Right lung (tissue), 5 donors: ENCODE results near the gene EGR2. TPM values are rescaled to one million over a fixed set of nuclear protein-coding genes. Genes with fewer than 3 reads are reported as not detected.

Source experiments
- DNase-seq, 2 donors: peaks; one replicate each; pipeline ENCODE4 v3.0.0-alpha.2; 2013
- polyA plus RNA-seq, 5 donors: library from polyadenylated mRNA; unstranded; fragments of 120-200 nt; gene quantifications; one replicate each; pipeline versions ENCODE4 v1.2.1 to v1.2.3, GENCODE V29; 2013; ENCODE audit warnings: inconsistent platforms in 1 of 5, low replicate concordance in 1 of 5; ENCODE audit not compliant: insufficient read length in 5 of 5, insufficient read depth in 1 of 5

The EGR2 gene
- polyA plus RNA-seq, 5 donors, result 0.85 to 5.0 (median 3.2) TPM

- no peak for DNase-seq
Observed at GRCh38 chr10:62818426-62819011, 2.4 kb upstream of the EGR2 start.

GRCh38 chr10:62817766-62818425 is 1.7 kb upstream of the EGR2 start:
- DNase-seq, result peak; percentile 64 to 75

DNA sequence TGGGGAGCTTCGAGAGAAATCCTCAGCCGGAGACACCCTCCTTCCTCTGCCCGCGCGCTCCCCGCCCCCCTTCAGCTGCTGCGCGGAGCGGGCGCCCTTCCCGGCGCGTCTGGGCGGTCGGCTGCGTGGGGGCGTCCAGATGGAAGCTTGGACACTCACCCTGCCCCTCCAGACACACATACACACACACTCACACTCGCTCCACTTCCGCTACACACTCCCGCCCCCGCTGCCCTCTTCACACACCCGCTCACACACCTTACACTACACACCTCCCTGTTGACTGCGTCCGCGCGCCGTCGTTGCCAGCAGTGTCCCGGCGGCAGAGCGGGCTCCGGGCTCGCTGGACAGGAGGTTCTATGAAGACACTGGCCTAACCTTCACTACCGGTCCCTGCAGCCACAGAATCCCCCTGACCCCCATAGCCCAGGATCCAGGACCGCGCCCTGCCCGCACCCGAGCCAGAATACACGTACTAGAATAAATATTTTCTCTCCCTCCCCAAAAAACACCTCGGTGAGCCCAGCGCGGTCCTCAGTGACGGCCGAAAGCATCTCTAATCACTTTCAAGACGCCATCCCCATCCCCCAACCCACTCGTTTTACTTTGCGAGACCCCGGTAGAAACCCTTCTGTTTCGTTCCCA is 1.1 kb upstream of the EGR2 start:
- peak in 1 of 2 donors; percentile 59 for DNase-seq

GRCh38 chr10:62816076-62816330 is 163 bp downstream of the EGR2 start:
- DNase-seq, result no peak

GRCh38 chr10:62815381-62816075 is 638 bp downstream of the EGR2 start:
- DNase-seq, result peak in 1 of 2 donors; percentile 42

DNA sequence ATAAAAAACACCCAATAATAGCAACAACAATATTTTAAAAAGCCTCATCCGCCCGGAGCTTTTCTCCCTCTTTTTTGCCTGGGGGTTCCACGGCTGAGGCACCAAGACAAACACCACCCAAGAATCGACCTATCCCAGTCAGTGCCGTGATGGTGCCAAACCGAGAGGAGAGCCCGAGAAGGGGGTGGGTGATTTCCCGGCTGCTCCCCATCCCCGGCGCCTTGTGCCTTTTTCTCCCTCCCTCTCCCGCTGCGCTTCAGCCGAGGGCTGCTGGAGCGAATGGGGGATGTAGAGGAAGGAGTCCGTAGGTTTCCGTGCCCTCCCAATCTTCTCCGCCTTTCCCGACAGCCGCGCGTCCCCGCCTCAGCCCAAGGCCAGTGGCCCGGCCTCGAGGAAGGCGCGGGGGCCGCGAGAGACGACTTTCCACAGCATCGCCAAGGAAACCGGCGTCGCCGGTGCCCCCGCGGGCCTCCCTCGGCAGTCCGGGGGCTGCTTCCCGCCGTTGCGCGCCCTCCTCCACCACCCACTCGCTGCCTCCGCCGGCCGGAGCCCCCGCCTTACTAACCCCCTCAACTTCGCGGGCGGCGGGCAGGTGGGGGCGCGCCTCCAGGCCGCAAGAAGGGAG is 1.3 kb downstream of the EGR2 start:
- no peak for DNase-seq

DNA sequence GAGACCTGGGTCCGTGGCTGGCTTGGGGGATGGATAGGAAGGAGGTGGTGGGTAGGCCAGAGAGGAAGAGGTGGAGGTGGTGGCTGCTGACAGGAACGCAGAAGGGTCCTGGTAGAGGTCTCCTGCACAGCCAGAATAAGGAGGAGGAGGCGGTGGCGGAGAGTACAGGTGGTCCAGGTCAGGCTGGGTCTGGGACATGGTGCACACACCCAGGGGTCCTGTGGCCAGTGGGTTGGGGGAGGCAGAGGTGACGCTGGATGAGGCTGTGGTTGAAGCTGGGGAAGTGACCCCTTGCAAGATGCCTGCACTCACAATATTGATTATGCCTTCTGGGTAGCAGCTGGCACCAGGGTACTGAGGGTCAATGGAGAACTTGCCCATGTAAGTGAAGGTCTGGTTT is 2.2 kb downstream of the EGR2 start:
- no peak for DNase-seq

- no peak for DNase-seq
Observed at GRCh38 chr10:62813453-62813852, 2.7 kb downstream of the EGR2 start.

DNA sequence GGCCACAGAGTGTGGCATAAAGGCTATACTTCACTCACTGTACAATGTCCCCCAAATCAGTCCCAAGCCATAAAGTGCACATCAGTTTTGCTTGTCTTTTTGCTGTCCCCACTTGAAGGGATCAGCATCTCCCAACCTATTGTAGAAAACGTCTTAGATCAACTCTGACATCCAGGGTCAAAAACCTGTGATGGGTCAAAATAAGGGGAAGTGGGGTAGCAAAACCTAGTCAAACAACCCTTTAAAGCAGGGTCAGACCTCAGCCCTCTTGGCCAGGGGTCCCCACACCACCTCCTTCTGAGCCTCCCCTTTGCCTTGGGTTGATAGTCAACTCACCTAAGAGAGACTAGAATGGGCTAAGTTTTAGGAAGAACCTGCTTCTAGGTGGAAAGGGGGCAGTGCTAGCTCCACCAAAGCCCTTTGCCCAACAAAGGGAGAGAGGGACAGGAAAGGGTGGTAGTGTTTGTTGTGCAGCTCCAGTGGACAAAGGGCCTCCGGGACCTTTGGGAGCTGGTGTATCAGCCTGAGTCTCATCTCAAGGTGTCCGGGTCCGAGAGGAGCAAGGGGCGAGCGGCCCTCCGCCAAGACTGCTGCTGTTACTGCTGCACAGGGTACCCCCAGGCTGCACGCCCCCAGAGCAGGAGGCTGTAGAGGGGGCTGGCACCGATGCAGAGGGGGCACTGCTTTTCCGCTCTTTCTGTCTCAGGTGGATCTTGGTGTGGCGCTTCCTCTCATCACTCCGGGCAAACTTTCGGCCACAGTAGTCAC is 3.3 kb downstream of the EGR2 start:
- no peak for DNase-seq

DNA sequence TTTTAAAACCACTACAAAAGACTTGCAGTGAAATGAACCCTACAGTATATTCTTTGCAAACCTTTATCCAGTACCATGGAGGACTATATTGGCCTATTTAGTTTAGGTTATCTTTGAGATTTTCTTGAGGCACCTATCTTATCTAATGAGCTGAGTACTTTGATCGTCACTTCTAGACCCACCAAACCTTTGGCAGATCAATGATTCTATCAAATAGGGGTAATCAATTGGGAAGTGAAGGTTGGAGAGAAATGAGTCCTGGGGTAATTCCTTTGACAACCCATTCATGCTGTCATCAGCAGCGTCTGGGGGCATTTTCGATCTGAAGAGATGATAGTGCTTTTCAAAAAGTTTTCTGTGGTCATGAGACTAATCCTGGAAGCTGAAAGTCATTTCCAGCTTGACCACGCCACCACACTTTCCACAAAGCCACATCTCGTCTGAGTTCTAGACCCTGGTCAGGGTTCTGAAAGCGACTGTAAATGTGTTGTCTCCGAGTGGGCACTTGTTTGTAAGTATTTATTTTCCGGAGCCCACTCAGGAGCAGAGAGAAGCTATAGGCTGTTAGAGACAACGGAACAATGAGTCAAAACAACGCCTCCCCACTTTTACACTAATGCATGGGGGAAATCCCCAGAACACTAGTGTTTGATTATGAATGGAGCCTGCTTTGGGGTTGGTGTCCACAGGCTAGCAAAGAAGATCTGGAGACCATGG is 4.8 kb downstream of the EGR2 start:
- no peak for DNase-seq

- DNase-seq, result no peak
Observed at GRCh38 chr10:62810156-62810902, 5.8 kb downstream of the EGR2 start.

DNA sequence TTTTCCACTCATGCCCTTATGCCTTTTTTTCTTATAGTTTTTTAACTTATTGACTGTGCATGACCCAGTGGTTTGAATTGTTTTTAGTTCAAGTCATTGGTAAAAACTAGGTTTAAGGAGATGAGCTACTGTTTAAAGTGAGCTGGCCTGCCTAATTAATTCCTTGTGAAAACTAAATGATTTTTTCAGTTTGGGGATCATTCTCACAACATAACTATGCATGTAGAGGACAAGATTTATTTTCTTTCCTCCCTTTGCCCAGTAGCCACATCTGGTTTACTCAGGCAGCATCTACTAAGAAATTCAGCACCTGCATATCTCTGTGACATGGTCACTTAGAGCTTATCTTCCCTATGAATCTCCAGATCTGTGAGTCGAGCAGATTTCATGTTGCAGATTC is 9.9 kb downstream of the EGR2 start:
- no peak for DNase-seq

- DNase-seq, result no peak
Observed at GRCh38 chr10:62805231-62806099, 10.7 kb downstream of the EGR2 start.

DNA sequence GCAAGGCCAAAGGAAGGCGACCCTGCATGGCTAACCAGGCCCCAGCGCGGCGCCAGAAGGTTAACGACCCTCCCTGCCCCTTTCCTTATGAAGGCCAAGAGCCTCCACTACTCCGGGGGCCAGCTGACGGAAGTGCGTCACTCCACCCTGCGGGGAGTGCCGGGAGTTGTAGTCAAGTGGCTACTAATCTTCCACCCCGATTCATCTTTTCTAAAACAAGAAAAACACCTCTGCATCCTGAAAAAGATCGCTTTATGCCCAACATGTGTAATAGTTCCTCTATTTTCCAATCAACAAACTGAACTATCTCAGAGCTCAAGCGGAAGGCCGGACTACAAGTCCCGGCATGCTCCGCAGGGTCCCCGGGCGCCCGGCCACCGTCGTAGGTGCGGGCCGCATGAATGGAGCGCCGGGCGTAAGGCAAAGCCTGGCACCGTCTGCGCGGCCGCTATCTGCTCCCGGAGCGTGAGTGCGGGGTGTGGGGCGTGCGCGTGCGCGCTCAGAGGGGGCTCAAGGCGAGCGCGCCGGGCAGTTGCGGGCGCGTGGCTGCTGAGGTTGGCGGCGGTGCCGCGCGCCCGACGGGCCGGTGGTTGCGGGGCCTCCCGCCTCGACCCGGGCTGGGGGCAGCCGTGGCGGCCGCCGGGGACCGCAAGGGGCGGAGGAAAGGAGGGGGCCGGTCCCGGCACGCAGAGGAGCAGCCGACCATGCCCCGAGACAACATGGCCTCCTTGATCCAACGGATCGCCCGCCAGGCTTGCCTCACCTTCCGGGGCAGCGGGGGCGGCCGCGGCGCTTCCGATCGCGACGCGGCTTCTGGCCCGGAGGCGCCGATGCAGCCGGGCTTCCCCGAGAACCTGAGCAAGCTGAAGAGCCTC is 11.6 kb downstream of the EGR2 start, which contains the start of gene ADO:
Gene ADO, plus strand, starts transcription at position 365 of the 875 bp plus-strand sequence. Its CDS starts 340 bp downstream, at position 705.
- peak; percentile 94 to 95 for DNase-seq

GRCh38 chr10:62803724-62804355 is 12.3 kb downstream of the EGR2 start:
- peak; percentile 96 for DNase-seq

- DNase-seq, result no peak
Observed at GRCh38 chr10:62801871-62802270, 14.3 kb downstream of the EGR2 start.

DNA sequence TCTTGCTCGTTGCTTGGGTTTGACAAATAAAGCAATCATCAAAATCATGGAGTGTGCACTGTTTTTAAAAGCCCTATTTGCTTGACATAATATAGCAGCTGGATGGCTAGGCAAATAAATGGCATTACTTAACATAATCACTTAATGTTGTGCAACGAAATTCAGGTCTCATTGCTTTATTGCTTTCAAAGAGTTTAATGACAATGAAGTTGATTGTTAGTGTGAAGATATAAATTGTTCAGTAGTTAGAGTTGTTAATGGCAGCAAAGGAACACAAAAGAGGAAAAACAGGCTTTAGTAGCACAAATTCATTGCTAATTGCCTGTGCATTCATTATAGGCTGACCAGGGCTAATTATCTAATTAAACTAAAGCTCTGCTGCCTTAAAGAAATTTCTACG is 19.3 kb downstream of the EGR2 start:
- no peak for DNase-seq

- DNase-seq, result no peak
Observed at GRCh38 chr10:62795762-62796161, 20.4 kb downstream of the EGR2 start.
